Upper lobe of right lung (tissue), 1 donor: Measurements from ENCODE around the gene MYH10. TPM values are rescaled to one million over a fixed set of nuclear protein-coding genes. Genes with fewer than 3 reads are reported as not detected.

Source experiments
- ATAC-seq: fragments of 200-7000 bp; cut with Tn5 transposase; one replicate; pipeline ENCODE4 v1.9.1; 2020; ENCODE audit warnings: mild to moderate bottlenecking, moderate library complexity
- DNase-seq: peaks from one replicate; pipeline ENCODE4 v3.0.0-alpha.2; 2020
- H3K27ac ChIP-seq: fragments of 200-600 bp; one replicate; pipeline ENCODE4 v1.8.0; 2022
- H3K27me3 ChIP-seq: fragments of 200-600 bp; one replicate; pipeline ENCODE4 v1.8.0; 2022; ENCODE audit warnings: mild to moderate bottlenecking
- H3K36me3 ChIP-seq: fragments of 200-600 bp; one replicate; pipeline ENCODE4 v1.8.0; 2022
- H3K4me1 ChIP-seq: fragments of 200-600 bp; one replicate; pipeline ENCODE4 v1.8.0; 2022
- H3K4me3 ChIP-seq: fragments of 200-600 bp; one replicate; pipeline ENCODE4 v1.8.0; 2022; ENCODE audit warnings: mild to moderate bottlenecking
- H3K9me3 ChIP-seq: fragments of 200-600 bp; one replicate; pipeline ENCODE4 v1.8.0; 2022
- intact Hi-C: fragments of 100-400 bp; cut with DNase I; formaldehyde crosslinking; loops from one replicate; pipeline ENCODE4 v1.11.0; 2022
- total RNA-seq: library from RNA; stranded (reverse); fragmentation: NEBNext Ultra II Directional; extraction: Animal tissue kit (Norgen Biotek cat#: 25700); gene quantifications from one replicate; pipeline ENCODE4 v1.2.1, GENCODE V29; 2021
- TF ChIP-seq, protein P1 (sequence below): fragments of 200-600 bp; IDR thresholded peaks from one replicate; pipeline ENCODE4 v1.8.0; 2022; ENCODE audit warnings: antibody characterized with exemption
- donor health status: DM: no; HTN: yes; CAD: no; lungs with severe emphysema.

The MYH10 gene
- total RNA-seq, 1 donor from 2014 or later: 205 TPM

DNA sequence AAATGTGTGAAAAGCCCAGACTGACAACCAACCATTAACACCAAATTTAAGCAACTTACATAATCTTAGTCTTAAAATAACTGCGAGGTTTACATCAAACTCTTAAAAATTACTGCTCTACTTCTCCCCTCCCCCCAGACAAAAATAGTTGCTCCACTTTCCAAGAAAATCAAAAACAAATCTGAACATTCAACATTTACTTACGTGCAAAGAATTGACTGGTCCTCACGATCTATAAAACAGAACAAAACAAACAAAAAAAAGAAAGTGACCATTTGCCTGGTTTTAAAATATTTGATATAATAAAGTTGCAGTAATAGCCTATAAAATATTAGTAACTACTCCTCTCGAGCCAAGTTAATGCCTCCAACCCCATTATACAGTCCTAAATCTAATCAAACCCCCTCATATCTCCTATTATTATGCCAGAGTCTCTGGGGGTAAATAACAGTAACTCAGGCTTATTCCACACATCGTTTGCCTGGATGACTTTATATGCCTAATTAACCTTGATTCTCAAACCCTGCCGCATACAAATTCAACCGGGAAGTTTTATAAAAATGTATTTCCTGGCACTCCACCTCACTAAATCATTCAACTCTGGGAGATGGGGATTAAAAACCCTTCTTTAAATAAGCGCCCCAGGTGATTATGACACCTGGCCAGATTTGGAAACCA, 41.5 kb downstream of the MYH10 start:
- H3K27ac ChIP-seq: no peak overlapping the region
- no peaks in the 10 kb centered on the region for H3K9me3 ChIP-seq
- no peak overlapping the region for H3K4me3 ChIP-seq
- H3K27me3 ChIP-seq: no peaks in the 10 kb centered on the region
- intact Hi-C loops: no loop called here
- no peak for ATAC-seq
- no peak for DNase-seq
- H3K36me3 ChIP-seq: no peaks in the 10 kb centered on the region
- TF ChIP-seq, protein P1, sequence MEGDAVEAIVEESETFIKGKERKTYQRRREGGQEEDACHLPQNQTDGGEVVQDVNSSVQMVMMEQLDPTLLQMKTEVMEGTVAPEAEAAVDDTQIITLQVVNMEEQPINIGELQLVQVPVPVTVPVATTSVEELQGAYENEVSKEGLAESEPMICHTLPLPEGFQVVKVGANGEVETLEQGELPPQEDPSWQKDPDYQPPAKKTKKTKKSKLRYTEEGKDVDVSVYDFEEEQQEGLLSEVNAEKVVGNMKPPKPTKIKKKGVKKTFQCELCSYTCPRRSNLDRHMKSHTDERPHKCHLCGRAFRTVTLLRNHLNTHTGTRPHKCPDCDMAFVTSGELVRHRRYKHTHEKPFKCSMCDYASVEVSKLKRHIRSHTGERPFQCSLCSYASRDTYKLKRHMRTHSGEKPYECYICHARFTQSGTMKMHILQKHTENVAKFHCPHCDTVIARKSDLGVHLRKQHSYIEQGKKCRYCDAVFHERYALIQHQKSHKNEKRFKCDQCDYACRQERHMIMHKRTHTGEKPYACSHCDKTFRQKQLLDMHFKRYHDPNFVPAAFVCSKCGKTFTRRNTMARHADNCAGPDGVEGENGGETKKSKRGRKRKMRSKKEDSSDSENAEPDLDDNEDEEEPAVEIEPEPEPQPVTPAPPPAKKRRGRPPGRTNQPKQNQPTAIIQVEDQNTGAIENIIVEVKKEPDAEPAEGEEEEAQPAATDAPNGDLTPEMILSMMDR: no peak
- no peaks in the 10 kb centered on the region for H3K4me1 ChIP-seq

GRCh38 chr17:8586766-8587165, 43.8 kb downstream of the MYH10 start:
- no peaks in the 10 kb centered on the region for H3K36me3 ChIP-seq
- DNase-seq: no peak
- H3K4me1 ChIP-seq: no peaks in the 10 kb centered on the region
- no peak for ATAC-seq
- no peak overlapping the region for H3K27ac ChIP-seq
- H3K4me3 ChIP-seq: no peak overlapping the region
- intact Hi-C loops: no loop called here
- TF ChIP-seq, protein P1: no peak
- no peaks in the 10 kb centered on the region for H3K27me3 ChIP-seq
- no peaks in the 10 kb centered on the region for H3K9me3 ChIP-seq

DNA sequence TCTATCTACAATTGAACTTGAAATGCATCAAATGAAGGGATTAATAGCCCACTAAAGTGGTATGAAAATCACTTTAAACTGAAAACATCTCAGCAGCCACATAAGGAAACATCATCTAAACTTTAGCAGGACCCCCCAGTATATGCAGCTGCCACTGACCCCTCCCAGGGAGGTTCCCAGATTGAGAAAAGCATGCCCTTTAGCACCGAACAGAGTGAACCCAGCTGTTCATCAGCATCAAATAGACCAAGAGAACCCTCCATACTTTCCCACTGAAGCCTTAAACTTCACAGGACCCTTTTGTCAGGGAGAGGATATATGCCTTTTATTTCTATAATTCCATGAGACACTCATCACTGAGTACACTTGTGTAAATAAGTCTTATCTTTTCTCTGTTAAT, 44.6 kb downstream of the MYH10 start:
- Histone ChIP-seq H3K4me1 (no peaks in the 10 kb centered on the region), H3K36me3 (no peaks in the 10 kb centered on the region), H3K4me3 (no peak overlapping the region), H3K27ac (no peak overlapping the region), H3K27me3 (no peaks in the 10 kb centered on the region), H3K9me3 (no peaks in the 10 kb centered on the region)
- intact Hi-C loops: no loop called here
- TF ChIP-seq, protein P1: no peak
- DNase-seq (no peak), ATAC-seq (no peak)

- TF ChIP-seq, protein P1: no peak
- Histone ChIP-seq H3K27ac (no peak overlapping the region), H3K27me3 (no peaks in the 10 kb centered on the region), H3K4me1 (no peaks in the 10 kb centered on the region), H3K4me3 (no peak overlapping the region), H3K9me3 (no peaks in the 10 kb centered on the region), H3K36me3 (no peaks in the 10 kb centered on the region)
- no peak for DNase-seq
- intact Hi-C loops: no loop called here
- no peak for ATAC-seq
These were observed 46.6 kb downstream of the MYH10 start for GRCh38 chr17:8583954-8584353.

GRCh38 chr17:8580952-8581658, 49.4 kb downstream of the MYH10 start:
- intact Hi-C loops: no loop called here
- no peak overlapping the region for H3K27ac ChIP-seq
- no peaks in the 10 kb centered on the region for H3K4me1 ChIP-seq
- no peaks in the 10 kb centered on the region for H3K27me3 ChIP-seq
- TF ChIP-seq, protein P1: no peak
- no peaks in the 10 kb centered on the region for H3K9me3 ChIP-seq
- H3K36me3 ChIP-seq: peaks cover 6% of the 10 kb centered on the region
- DNase-seq (no peak), ATAC-seq (no peak)
- no peak overlapping the region for H3K4me3 ChIP-seq
